HepG2 (cell line): ENCODE data around the gene UNC13D. TPM values are rescaled to one million over a fixed set of nuclear protein-coding genes. Genes with fewer than 3 reads are reported as not detected.

Source experiments
- E2F1 ChIP-seq: sonication (generic); formaldehyde crosslinking; IDR thresholded peaks from 2 replicates; pipeline ENCODE4 v1.5.0; 2020; ENCODE audit warnings: missing genetic modification reagents
- ELF3 ChIP-seq: IDR thresholded peaks from 2 replicates; pipeline ENCODE4 v1.6.1; 2016; ENCODE audit warnings: missing genetic modification reagents, missing compliant biosample characterization
- MAX ChIP-seq: IDR thresholded peaks from 2 replicates; pipeline ENCODE4 v1.6.1; 2012; ENCODE audit warnings: inconsistent platforms
- NFE2L2 ChIP-seq: fragments of 150-350 bp; IDR thresholded peaks from 2 replicates; pipeline ENCODE4 v1.6.1; 2014; ENCODE audit warnings: low read length
- NR2F6 ChIP-seq, 2 experiments: IDR thresholded peaks; 2 replicates each; pipeline ENCODE4 v1.6.1; 2016; ENCODE audit warnings: antibody characterized with exemption in 1 of 2, mild to moderate bottlenecking in 1 of 2
- PREB ChIP-seq: sonication (generic); formaldehyde crosslinking; IDR thresholded peaks from 2 replicates; pipeline ENCODE4 v1.4.0; 2020; ENCODE audit warnings: missing genetic modification reagents
- SRSF4 ChIP-seq: fragments of 200-400 bp; formaldehyde crosslinking; IDR thresholded peaks from one replicate; pipeline ENCODE4 v1.6.1; 2018; ENCODE audit warnings: mild to moderate bottlenecking, low read depth, low read length, moderate library complexity; ENCODE audit not compliant: poor library complexity, severe bottlenecking
- TEAD2 ChIP-seq: sonication (generic); formaldehyde crosslinking; IDR thresholded peaks from 2 replicates; pipeline ENCODE4 v1.9.0; 2021; ENCODE audit warnings: missing genetic modification reagents
- TP53 ChIP-seq: sonication (generic); formaldehyde crosslinking; conservative IDR thresholded peaks from 2 replicates; pipeline ENCODE4 v1.4.0; 2020; ENCODE audit warnings: missing genetic modification reagents
- ZBTB3 ChIP-seq: sonication (generic); formaldehyde crosslinking; IDR thresholded peaks from 2 replicates; pipeline ENCODE4 v1.4.0; 2020; ENCODE audit warnings: low read depth, mild to moderate bottlenecking, moderate library complexity, missing genetic modification reagents, borderline replicate concordance
- ZMYM4 ChIP-seq: sonication (generic); formaldehyde crosslinking; IDR thresholded peaks from 2 replicates; pipeline ENCODE4 v1.8.1; 2023; ENCODE audit warnings: mild to moderate bottlenecking, missing genetic modification reagents
- ZNF788 ChIP-seq: sonication (generic); formaldehyde crosslinking; IDR thresholded peaks from 2 replicates; pipeline ENCODE4 v1.5.0; 2020; ENCODE audit warnings: mild to moderate bottlenecking, missing genetic modification reagents, borderline replicate concordance
- ZNF83 ChIP-seq: sonication (generic); formaldehyde crosslinking; IDR thresholded peaks from 2 replicates; pipeline ENCODE4 v1.4.0; 2020; ENCODE audit warnings: missing genetic modification reagents, mild to moderate bottlenecking, borderline replicate concordance
- ZSCAN12 ChIP-seq: sonication (generic); formaldehyde crosslinking; IDR thresholded peaks from 2 replicates; pipeline ENCODE4 v1.9.0; 2021; ENCODE audit warnings: mild to moderate bottlenecking, missing genetic modification reagents
- ZXDC ChIP-seq: sonication (generic); formaldehyde crosslinking; IDR thresholded peaks from 2 replicates; pipeline ENCODE4 v1.5.0; 2020; ENCODE audit warnings: mild to moderate bottlenecking, missing genetic modification reagents
- polyA plus RNA-seq, 8 experiments: library from polyadenylated mRNA; depleted of rRNA in 3 of 8; stranded (reverse) in 7 of 8; unstranded in 1 of 8; fragments of >200 nt; fragmentation: Illumina TruSeq in 4 of 8; extraction: Trizol in 4 of 8; gene quantifications; 2 replicates each; pipeline versions ENCODE4 v1.2.1 to v1.2.3, GENCODE V29; 2011 to 2016; ENCODE audit warnings: low read depth in 4 of 8, missing spikeins in 1 of 8, mixed read lengths in 1 of 8; ENCODE audit not compliant: insufficient read depth in 1 of 8
- total RNA-seq, 5 experiments: library from RNA; depleted of rRNA; stranded (reverse); fragments of >200 nt; fragmentation: Illumina TruSeq; extraction: Trizol; gene quantifications; 2 replicates each; pipeline ENCODE4 v1.2.3, GENCODE V29; 2016; ENCODE audit warnings: low read depth in 1 of 5
- TF ChIP-seq, protein P1 (sequence below), 2 experiments: IDR thresholded peaks; 2 replicates each; pipeline ENCODE4 v1.6.1; 2011 to 2012; ENCODE audit warnings: low read length in 2 of 2, borderline replicate concordance in 1 of 2, low read depth in 1 of 2, mild to moderate bottlenecking in 1 of 2, moderate library complexity in 1 of 2
- TF ChIP-seq, protein P2 (sequence below): sonication (generic); formaldehyde crosslinking; IDR thresholded peaks from 2 replicates; pipeline ENCODE4 v1.4.0; 2020; ENCODE audit warnings: missing genetic modification reagents

UNC13D gene
- total and polyA plus RNA-seq, 2 of the 13 experiments (the other 11 are each of a cell fraction or from before 2014, with no cell fraction given), result 29.7 to 42.7 TPM

DNA sequence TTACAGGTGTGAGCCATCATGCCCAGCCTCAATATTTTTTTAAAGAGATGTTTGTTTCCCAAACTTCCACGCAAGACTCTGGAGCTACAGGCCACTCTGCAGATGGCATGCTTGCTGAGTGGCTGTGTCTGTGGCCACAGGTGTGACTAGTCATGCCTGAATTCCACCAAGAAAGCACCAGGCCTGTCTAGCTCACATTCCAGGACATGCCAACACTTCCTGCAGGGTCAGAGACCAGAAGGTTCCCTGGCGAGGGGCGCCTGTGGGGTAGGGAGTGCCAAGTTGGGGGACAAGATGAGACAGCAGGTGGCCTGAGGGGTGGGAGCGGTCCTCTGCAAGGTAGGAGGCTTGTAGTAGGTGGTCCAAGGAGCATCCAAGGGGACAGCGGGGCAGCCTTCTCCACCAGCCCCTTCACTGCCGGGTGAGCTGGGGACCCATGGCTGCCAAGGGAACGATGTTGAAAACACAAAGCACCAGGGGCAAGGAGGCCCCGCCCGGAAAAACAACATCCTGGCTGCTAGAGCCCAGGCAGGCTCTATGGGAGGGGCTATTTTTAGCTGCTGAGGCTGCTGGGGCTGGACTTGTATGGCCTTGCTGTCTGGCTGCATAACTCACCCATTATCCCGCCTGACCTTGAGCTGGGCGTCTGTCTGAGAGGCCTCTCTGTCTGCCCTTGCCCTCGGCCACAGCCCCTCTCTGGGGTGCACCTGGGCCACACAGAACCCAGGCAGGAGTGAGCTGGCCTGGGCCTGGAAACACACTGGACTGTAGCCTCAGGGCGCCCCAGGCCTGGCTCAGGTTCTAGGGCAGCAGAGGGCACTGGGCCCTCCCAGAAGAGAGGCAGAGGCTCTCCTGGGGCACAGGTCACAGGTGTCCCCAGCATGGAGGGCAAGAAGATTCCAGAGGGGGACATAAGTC lies 28.5 kb upstream of the UNC13D start (continued):
- TF ChIP-seq, protein P1, sequence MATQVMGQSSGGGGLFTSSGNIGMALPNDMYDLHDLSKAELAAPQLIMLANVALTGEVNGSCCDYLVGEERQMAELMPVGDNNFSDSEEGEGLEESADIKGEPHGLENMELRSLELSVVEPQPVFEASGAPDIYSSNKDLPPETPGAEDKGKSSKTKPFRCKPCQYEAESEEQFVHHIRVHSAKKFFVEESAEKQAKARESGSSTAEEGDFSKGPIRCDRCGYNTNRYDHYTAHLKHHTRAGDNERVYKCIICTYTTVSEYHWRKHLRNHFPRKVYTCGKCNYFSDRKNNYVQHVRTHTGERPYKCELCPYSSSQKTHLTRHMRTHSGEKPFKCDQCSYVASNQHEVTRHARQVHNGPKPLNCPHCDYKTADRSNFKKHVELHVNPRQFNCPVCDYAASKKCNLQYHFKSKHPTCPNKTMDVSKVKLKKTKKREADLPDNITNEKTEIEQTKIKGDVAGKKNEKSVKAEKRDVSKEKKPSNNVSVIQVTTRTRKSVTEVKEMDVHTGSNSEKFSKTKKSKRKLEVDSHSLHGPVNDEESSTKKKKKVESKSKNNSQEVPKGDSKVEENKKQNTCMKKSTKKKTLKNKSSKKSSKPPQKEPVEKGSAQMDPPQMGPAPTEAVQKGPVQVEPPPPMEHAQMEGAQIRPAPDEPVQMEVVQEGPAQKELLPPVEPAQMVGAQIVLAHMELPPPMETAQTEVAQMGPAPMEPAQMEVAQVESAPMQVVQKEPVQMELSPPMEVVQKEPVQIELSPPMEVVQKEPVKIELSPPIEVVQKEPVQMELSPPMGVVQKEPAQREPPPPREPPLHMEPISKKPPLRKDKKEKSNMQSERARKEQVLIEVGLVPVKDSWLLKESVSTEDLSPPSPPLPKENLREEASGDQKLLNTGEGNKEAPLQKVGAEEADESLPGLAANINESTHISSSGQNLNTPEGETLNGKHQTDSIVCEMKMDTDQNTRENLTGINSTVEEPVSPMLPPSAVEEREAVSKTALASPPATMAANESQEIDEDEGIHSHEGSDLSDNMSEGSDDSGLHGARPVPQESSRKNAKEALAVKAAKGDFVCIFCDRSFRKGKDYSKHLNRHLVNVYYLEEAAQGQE (IDR thresholded peaks at IDR 0.05; ENCODE audit: borderline replicate concordance in 1 of 2, low read depth in 1 of 2, low read length in 2 of 2), result peak in 1 of 2 experiments; percentile 55; a peak in 1 of 4 replicates
- TF ChIP-seq ZSCAN12 (CRISPR knock-in tag) (peak; percentile 91; the same call in 1 of the 2 replicates), ZNF83 (CRISPR knock-in tag) (no peak), ZXDC (peak; percentile 84; the same call in 1 of the 2 replicates), NR2F6 (IDR thresholded peaks at IDR 0.05) (peak; percentile 80), NR2F6 (CRISPR knock-in tag; IDR thresholded peaks at IDR 0.05) (peak; percentile 93), NFE2L2 (no peak), ZBTB3 (CRISPR knock-in tag) (0 out of 2 replicates have a peak, but pooled peaks have one; percentile 50), ELF3 (CRISPR knock-in tag) (peak; percentile 85), E2F1 (CRISPR knock-in tag) (peak; percentile 66; the same call in 1 of the 2 replicates), ZMYM4 (CRISPR knock-in tag) (peak; percentile 58), PREB (peak; percentile 60; the same call in 1 of the 2 replicates), ZNF788 (CRISPR knock-in tag) (peak; percentile 95; the same call in 1 of the 2 replicates), MAX (peak; percentile 75), TEAD2 (CRISPR knock-in tag) (no peak), SRSF4 (no peak), TP53 (CRISPR knock-in tag) (peak; percentile 89; the same call in 1 of the 2 replicates)
- TF ChIP-seq, protein P2, sequence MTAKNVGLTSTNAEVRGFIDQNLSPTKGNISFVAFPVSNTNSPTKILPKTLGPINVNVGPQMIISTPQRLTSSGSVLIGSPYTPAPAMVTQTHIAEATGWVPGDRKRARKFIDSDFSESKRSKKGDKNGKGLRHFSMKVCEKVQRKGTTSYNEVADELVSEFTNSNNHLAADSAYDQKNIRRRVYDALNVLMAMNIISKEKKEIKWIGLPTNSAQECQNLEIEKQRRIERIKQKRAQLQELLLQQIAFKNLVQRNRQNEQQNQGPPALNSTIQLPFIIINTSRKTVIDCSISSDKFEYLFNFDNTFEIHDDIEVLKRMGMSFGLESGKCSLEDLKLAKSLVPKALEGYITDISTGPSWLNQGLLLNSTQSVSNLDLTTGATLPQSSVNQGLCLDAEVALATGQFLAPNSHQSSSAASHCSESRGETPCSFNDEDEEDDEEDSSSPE (CRISPR knock-in tag), result peak; percentile 59
